ENCODE results near the gene FLVCR2. TPM values are rescaled to one million over a fixed set of nuclear protein-coding genes. Genes with fewer than 3 reads are reported as not detected.

Gene FLVCR2
- polyA plus RNA-seq, 1 donor = 11.2 TPM

GRCh38 chr14:75630695-75631452 lies 52.5 kb downstream of the FLVCR2 start:
- no peak for DNase-seq (ENCODE audit: low read depth)

DNA sequence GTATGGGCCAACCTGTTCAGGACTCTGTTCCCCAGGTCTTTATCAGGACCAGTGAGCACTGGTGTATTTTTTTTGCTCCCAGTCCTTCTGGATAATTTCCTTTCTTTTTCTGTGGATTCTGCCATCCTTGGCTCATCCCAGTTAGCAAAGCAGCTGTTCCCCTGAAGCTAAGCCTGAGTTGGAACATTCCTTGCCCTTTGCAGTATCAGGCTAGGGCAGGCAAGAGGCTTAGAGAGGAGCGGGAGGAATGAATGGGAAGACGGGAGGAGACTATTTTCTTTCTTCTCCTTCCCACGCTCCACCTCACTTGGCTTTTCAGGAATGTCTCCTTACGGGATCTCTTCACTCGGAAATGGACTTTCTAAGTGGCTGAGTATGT lies 53.0 kb downstream of the FLVCR2 start:
- DNase-seq (ENCODE audit: low read depth) = no peak

DNA sequence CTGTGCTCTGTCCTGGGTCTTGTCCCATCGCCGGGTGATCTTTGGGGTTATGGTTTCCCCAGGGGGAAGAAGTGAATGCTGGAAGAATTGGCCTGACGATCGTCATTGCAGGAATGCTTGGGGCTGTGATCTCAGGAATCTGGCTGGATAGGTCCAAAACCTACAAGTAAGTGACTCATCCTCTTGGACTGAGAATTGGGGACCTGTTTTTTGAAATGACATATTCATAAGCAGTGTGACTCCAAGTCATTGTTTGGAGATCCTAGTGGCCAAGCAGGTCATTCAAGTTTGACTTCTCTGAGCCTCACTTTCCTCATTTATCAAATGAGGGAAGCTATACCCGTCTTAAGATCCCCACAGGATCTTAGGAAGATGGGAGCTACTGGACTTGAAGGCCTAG lies 56.4 kb downstream of the FLVCR2 start:
- no peak for DNase-seq (ENCODE audit: low read depth)

- DNase-seq (ENCODE audit: low read depth) = no peak
Measured at GRCh38 chr14:75636100-75636692, 57.8 kb downstream of the FLVCR2 start.

DNA sequence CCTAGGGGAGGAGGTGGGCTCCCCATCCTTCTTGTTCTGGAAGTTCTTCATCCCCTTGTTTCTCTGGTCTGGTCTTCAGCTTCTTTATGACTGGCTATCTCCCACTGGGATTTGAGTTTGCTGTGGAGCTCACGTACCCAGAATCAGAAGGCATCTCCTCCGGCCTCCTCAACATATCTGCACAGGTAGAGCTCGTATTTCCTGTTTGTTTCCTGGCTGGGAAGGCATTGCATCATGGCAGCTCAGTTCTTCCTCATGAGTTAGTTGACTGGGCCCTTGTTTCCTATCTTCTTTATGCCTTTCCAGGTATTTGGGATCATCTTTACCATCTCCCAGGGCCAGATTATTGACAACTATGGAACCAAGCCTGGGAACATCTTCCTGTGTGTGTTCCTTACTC lies 62.5 kb downstream of the FLVCR2 start:
- no peak for DNase-seq (ENCODE audit: low read depth)

DNA sequence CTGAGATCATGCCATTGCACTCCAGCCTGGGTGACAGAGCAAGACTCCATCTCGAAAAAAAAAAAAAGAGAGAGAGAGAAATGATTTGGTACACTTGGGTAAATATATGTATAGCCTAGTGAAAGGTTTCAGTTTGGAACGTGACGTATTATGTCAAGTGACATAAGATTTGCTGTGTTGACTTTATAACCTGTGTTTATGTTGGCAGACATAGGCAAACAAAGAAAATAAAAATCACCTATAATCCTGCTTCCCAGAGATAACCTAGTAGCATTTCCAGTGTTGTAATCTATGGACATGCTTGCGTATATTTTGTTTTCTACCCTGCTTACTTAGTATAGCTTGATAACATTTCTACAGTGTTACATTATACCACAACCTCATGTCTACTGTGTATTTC lies 65.6 kb downstream of the FLVCR2 start:
- no peak for DNase-seq (ENCODE audit: low read depth)

DNA sequence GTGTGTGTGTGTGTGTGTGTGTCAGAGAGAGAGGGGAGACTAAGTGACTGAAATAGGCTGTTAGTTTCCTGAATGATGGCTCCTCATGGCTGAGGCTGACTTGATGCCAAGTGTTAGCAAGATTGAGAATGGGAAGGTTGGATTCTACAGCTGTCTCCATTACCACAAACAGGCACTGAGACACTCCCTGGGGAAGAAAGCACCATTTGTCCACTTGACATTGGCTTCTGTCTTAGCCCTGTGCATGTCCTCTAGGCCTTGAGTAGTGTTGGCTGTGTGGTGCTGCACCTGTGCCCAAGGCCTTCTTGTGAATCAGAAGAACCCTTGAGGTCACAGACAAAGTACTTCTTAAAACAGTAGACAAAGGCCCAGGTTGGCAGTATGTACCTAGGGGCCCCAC lies 66.6 kb downstream of the FLVCR2 start:
- no peak for DNase-seq (ENCODE audit: low read depth)

- DNase-seq (ENCODE audit: low read depth) = no peak
Measured at GRCh38 chr14:75646762-75647161, 68.3 kb downstream of the FLVCR2 start.

DNA sequence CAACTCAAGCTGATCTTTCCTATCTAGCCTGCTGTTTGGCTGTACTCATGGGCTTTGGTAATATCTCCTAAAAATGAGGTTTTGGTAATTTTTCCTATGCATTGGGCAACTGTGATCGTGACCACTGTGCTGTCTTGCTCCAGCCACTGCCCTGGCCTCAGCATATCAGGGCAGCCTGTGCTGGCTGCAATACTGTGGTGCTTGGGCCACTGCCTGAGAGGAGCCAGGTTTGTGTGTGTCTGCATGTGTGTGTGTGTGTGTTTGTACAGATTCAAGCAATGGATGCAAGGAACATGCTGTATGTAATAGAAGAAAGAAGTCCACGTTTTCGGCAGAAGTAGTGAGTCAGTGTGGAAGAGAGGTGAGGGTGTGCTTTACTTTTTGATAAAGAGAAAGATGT lies 69.2 kb downstream of the FLVCR2 start:
- DNase-seq (ENCODE audit: low read depth) = no peak

DNA sequence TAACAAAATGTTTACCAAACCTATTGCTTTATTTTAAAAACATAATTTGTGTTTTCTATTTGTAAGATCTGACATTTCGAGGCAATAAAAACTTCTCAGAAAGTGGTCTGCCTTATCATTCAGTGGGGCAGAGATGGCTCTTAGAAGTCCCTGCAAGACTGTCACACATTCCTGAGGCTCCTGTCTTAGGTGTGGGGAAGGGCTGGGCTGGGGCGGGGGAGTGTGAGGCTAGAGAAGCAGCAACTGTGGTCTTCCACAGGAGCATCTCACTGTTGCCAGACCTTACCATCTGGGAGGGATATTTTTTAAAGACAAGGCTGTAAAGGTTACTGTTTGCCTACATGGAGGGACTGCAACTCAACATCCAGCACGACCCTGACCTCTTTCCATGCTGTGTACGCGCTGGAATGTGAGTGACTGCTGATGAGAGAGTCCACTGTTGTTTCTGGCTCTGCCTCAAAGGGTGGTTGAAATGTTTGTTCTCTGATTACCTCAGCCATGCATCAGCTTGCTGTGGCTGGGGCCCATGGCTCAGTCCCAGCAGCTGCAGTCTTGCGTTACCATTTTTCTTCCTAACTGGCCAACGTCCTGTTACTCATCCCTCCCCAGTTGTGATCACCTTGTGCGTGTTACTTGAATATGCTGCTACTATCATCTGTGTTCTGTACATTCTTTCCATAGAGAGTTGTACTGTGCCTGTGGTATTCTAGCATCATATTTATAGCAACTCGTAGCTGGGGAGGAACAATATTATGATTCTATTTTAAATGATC lies 69.8 kb downstream of the FLVCR2 start:
- DNase-seq (ENCODE audit: low read depth) = no peak

DNA sequence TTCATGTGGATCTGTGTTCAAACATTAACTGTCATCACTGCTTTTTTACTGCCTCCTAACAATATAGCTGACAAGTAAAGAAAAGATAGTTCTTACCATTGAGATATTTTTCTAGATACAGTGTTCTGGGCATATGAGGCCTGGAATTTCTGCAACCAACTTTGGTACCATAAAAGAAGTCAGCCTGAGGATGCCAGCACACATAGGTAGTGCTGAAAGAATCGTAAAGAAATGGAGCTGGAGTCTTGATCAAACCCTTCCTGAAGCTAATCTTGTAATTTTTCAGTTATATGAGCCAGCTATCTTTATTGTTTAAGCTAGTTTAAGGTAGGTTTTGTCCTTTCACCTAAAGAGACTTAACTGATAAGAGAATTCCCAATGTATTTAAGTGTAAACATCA lies 70.9 kb downstream of the FLVCR2 start:
- no peak for DNase-seq (ENCODE audit: low read depth)

- DNase-seq (ENCODE audit: low read depth) = no peak
Measured at GRCh38 chr14:75649773-75650172, 71.4 kb downstream of the FLVCR2 start.

DNA sequence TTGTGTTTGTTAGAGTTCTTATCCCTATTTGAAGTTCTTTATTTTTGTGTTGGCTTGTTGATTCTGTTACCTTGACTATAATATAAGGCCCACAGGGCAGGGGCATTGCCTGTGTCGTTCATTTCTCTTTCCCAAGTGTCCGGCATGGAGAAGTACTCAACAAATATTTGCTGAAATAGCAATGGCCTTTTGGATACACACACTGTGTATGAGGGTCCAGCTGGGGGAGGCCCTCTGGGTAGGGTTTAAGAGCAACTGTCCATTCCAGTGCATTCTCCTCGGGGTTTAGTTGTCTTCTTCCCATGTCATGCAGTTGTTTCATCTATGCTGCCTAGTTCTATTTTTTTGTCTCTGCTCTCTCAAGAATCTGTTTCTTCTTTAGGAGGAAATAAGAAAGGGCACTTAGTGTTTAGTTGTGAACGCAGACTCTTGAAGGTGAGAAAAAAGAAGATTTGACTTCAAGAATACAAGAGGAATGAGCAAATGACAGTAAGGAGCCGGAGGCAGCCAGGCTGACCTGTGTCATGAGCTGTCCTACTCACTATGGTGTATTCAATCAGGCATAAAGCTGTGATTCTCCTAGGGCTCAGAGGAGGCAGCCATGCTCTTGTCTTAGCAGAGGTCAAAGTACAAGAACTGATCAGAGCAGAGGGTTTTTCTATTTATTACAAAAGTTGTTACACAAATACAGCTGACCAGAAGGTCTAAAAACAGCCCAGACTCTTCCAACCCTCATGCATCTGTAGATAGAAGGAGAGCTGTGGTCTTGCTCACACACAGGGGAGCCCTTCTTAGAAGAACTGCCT lies 72.0 kb downstream of the FLVCR2 start:
- no peak for DNase-seq (ENCODE audit: low read depth)

GRCh38 chr14:75653563-75653962 lies 75.1 kb downstream of the FLVCR2 start:
- DNase-seq (ENCODE audit: low read depth) = no peak

- DNase-seq (ENCODE audit: low read depth) = peak; percentile 41
Measured at GRCh38 chr14:75654127-75654732, 75.8 kb downstream of the FLVCR2 start.

GRCh38 chr14:75655235-75655634 lies 76.8 kb downstream of the FLVCR2 start:
- DNase-seq (ENCODE audit: low read depth) = no peak

DNA sequence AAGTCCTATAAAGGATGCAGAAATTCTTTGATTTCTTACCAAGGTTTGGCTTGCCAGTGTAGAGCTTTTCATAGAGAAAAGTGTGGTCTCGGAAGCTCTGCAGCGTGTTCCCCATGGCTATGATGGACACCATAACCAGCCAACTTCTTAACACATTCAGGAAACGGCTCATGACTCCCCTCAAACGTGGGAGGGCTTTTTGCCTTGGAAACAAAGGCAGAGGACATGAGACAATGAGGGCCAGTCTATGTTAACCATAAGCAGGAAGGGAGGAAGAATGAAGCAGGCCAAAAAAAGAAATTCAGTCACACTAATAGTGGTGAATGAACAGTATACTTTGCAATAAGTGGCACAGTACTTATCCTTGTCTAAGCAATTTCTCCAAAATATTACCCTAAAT lies 78.9 kb downstream of the FLVCR2 start:
- DNase-seq (ENCODE audit: low read depth) = no peak

DNA sequence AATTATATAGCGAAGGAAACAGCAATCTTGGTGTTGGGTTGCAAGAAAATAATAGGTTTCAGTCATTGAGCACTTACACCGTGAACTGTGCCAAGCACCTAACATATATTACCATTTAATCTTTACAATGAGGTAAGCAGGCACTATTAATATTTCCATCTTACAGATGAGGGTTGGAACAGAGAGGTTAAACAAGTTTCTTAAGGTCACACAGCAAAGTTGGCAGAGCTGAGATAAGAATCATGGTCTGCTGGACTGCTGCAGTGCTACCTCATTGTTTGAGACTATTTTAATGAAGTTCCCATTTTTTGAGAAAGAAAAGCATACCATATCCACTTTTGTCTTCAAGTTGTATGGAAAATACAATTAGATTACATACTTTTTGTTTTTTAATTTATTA lies 80.5 kb downstream of the FLVCR2 start:
- DNase-seq (ENCODE audit: low read depth) = no peak

DNA sequence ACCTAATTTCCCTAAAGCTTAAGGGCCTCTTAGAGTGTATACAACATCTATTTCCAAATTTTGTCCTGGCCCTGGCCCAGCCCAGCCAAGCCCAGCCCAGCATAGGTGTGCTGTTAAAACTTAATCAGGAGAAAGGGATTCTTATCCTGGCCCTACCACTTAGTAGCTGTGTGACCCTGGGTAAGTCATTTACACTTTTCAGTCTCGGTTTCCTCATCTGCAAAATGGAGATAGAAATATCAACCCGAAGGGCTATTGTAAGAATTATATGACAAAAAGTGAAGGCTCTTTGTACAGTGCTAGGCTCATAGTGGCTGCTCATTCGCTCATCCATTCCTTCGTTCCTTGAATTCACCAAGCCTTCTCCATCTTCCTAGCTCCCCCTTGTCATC lies 81.8 kb downstream of the FLVCR2 start:
- no peak for DNase-seq (ENCODE audit: low read depth)

DNA sequence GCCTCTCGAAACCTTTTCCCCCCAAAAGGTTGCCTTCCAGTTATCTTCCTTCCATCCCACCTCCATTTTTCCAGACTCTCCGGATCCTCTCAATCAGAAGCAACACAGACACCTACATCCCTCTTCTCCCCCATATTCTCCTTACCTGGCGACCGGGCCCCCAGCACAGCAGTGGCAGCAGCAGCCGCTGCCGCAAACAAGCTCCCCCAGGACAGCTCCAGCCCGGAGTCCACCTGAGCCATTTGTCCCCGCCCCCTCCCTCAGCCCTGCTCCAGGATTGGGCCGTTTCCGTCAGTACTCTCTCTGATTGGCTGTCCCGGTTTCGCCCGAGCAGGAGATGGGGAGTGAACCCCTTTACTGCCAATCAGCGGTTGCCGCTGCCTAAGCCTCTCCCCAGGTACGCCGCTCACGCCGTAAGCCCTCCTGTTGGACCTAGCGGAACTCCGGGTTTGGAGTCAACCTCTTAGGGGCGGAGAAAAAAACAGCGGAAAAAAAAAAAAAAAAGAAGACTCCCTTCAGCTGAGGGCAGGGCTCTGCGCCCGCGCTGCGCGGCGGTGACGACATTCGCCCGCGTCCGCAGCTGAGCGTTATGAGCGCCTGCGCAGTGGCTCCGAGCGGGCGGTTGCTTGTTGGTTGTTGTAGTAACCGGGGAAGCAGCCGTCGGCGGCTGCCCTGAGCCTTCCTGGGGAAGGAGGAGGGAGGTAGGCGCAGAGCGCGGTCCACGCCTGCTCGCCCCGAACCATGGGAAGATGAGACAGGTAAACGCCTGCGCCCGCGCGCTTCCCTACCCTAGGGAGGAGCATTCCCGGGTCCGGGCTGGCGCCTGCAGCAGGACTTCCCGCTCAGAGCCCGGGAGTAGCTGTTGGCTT lies 82.4 kb downstream of the FLVCR2 start, which contains the start of the genes ERG28 and TTLL5:
Gene ERG28 (minus strand): TSS at position 247 of the 869 bp plus-strand sequence. CDS start 3,374 bp downstream, outside the sequence.
Gene TTLL5 (plus strand): TSS at position 617 of the 869 bp plus-strand sequence. CDS start 1,904 bp downstream, outside the sequence.
- DNase-seq (ENCODE audit: low read depth) = peak; percentile 91

GRCh38 chr14:75661499-75661814 lies 83.0 kb downstream of the FLVCR2 start:
- no peak for DNase-seq (ENCODE audit: low read depth)

All from forelimb muscle (tissue), 1 donor.